Stimulated activated CD8-positive, alpha-beta memory T cell treated with anti-CD3 and anti-CD28 coated beads, Interleukin-7, amount 100 ng/mL, for 24 hours (primary cell): Measurements from ENCODE around the gene DPYD.

ENCODE experiments used
- DNase-seq: peaks from one replicate; pipeline ENCODE4 v3.0.0-alpha.2; 2020; ENCODE audit warnings: low read depth

Gene DPYD

GRCh38 chr1:97524211-97524610 is 396.6 kb downstream of the DPYD start:
- no peak for DNase-seq

- no peak for DNase-seq
Measured at GRCh38 chr1:97516588-97516987, 404.2 kb downstream of the DPYD start.

- DNase-seq = no peak
Measured at GRCh38 chr1:97508653-97509218, 412.1 kb downstream of the DPYD start.

GRCh38 chr1:97507863-97508262 is 413.0 kb downstream of the DPYD start:
- DNase-seq = no peak

GRCh38 chr1:97506368-97506767 is 414.5 kb downstream of the DPYD start:
- no peak for DNase-seq

GRCh38 chr1:97505816-97506215 is 415.0 kb downstream of the DPYD start:
- DNase-seq = no peak

GRCh38 chr1:97505289-97505688 is 415.5 kb downstream of the DPYD start:
- DNase-seq = no peak

GRCh38 chr1:97502360-97502759 is 418.5 kb downstream of the DPYD start:
- no peak for DNase-seq

GRCh38 chr1:97501628-97502027 is 419.2 kb downstream of the DPYD start:
- no peak for DNase-seq

GRCh38 chr1:97500760-97501159 is 420.1 kb downstream of the DPYD start:
- DNase-seq = no peak

GRCh38 chr1:97499667-97500066 is 421.2 kb downstream of the DPYD start:
- no peak for DNase-seq

- no peak for DNase-seq
Measured at GRCh38 chr1:97489834-97490233, 431.0 kb downstream of the DPYD start.

GRCh38 chr1:97488530-97488929 is 432.3 kb downstream of the DPYD start:
- DNase-seq = no peak

- DNase-seq = no peak
Measured at GRCh38 chr1:97482022-97482421, 438.8 kb downstream of the DPYD start.

- DNase-seq = no peak
Measured at GRCh38 chr1:97467445-97467844, 453.4 kb downstream of the DPYD start.

- DNase-seq = no peak
Measured at GRCh38 chr1:97464305-97464704, 456.5 kb downstream of the DPYD start.

GRCh38 chr1:97461782-97462181 is 459.1 kb downstream of the DPYD start:
- no peak for DNase-seq

GRCh38 chr1:97457446-97458089 is 463.3 kb downstream of the DPYD start:
- no peak for DNase-seq

GRCh38 chr1:97451944-97452343 is 468.9 kb downstream of the DPYD start:
- DNase-seq = no peak

GRCh38 chr1:97451046-97451826 is 469.6 kb downstream of the DPYD start:
- DNase-seq = no peak

GRCh38 chr1:97441966-97442365 is 478.9 kb downstream of the DPYD start:
- no peak for DNase-seq

- DNase-seq = no peak
Measured at GRCh38 chr1:97433824-97434177, 487.0 kb downstream of the DPYD start.

- DNase-seq = no peak
Measured at GRCh38 chr1:97433094-97433823, 487.6 kb downstream of the DPYD start.
